ENCODE data around the gene MSH5.
A peak's percentile ranks its signal among the peaks of the same experiment; 100 is the strongest.

The MSH5 gene

DNA sequence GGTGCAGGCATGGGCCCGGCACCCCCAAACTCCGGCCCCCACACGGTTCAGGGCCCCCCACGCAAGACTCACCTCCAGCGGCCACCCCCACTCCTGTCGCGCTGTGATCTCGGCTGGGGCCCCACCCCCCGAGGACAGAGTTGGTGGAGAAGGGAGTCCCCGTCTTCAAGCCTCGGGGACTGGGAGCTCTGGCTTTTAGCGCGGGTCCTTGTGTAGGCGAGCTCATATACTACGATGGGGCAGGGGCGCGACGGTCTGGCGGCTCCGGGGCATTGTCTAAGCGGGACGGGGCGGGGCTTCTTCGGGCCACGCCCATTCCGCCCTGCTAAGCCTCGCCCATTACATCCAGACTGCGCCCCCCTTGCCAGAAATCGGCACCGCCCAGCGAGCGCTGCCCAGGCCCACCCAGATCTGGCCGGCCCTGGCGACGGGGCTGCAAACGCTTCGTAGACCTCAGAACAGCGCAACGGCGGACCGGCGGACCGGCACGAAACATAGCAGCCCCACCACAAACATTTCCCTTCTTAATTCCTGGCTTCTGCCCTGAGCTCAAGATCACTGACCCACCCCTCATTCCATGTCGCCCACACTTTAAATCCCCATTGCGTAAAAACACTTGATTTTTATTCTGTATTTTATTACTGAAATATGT lies 9.7 kb upstream of the MSH5 start:
- peak; percentile 55 for DNase-seq (ENCODE audit: low read depth)

DNA sequence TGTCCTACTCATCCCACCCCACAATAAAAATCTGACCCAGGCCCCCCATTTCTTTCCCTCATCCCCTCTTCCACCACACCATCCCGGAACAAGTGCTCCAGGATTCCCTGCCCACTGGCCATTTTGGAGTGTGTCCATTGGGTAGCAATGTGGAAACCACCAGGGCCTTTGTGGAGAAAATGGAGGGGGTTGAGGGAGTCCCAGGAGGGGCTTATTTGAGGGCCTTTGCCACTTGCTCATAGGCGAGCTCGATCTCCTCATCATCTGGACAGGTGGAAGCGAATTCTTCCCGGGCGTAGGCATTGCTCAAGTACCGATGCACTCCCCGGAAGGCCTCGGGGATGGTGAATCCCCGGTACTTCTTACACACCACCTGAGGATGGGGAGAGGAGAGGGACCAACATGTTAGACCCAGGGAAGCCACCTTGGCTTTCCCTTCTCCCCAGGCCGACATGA lies 9.1 kb upstream of the MSH5 start:
- DNase-seq (ENCODE audit: low read depth) = no peak

DNA sequence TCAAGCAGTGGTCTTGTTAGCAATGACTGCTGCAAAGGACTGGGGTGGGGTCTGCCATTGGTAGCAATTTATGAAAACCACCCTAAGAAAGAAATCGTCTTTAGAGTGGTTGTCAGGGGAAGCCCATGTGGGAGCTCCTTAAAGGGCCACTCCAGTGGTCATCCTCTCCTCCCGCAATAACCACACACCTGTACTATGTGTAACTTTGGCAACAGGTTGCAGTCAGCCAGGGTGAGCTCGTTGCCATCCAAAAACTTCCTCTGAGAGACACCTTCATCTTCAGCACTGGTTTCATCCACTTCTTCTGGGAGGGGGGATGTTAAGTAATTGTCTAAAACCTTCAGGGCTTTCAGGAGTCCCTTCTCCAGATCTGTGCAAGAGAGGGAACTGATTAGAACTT lies 7.8 kb upstream of the MSH5 start:
- no peak for DNase-seq (ENCODE audit: low read depth)

DNA sequence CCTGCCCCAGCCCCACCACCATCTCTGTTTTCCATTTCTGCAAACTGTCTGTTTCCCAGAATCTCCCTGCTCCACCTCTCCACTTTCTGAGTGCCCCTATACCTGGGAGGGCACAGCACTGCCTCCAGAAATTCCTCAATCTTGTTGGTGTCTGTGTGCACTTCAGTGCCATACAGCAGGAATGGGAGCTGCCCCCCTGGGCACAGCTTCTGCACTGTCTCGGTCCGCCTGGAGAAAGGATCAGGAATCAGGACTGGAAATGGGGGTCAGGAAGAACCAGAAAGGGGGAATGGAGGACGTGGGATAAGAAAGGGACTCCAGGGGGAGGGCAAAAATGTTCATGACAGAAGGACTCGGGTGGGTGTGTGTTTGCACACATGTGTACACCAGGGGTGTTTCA lies 6.1 kb upstream of the MSH5 start:
- no peak for DNase-seq (ENCODE audit: low read depth)

DNA sequence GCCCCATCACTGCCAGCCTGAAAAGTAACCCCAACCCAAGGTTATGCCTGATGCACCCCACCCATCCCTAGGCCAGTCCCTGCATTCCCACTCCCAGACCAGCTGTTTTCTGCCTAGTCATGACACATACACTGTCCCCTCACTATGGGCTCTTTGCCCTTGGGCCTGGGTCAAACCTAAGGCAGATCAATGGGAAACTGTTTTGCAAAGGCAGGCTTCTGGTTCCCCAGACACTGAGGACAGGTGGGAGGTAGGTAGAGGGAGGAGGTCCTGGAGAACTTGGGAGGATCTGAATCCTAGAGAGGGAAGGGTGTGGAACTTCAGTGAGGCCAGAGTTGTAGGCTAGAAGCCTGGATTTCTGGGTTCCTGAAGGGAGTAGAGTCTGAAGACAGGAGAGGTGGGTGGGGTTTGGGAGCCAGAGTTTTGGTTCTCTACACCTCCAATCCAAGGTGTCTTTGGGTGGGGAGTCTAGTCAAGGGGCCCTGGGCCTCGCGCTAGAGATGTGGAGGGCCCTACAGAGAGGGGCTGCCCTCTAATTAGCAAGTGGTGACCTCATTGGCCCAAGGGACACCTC lies 5.5 kb upstream of the MSH5 start:
- no peak for DNase-seq (ENCODE audit: low read depth)

DNA sequence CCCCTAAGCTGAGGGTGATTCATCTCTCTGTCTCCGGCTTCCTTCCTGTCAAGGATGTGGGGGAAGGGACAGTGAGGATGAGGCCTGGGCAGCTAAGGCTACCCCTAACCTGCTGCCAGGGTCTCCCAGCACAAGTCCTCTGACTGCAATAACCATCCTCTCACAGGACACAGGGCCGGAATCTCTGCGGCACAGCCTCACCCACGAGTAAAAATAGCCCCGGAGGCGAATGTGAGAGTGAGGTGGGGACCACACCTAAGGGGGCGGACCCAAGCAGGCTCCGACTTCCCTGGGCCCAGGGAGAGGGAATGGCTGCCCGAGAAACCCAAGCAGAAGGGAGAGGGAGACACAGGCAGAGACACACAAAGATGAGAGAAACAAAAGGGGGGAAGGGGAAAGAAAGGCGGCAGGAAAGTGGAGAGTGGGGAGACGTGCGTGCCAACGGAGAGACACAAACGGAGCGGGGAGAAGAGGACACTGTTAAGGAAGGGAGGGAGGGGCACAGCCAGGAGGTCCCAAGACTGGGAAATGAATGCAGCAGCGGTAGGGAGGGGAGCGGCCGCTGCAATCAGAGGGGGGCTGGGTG lies 4.9 kb upstream of the MSH5 start:
- DNase-seq (ENCODE audit: low read depth) = peak; percentile 42

DNA sequence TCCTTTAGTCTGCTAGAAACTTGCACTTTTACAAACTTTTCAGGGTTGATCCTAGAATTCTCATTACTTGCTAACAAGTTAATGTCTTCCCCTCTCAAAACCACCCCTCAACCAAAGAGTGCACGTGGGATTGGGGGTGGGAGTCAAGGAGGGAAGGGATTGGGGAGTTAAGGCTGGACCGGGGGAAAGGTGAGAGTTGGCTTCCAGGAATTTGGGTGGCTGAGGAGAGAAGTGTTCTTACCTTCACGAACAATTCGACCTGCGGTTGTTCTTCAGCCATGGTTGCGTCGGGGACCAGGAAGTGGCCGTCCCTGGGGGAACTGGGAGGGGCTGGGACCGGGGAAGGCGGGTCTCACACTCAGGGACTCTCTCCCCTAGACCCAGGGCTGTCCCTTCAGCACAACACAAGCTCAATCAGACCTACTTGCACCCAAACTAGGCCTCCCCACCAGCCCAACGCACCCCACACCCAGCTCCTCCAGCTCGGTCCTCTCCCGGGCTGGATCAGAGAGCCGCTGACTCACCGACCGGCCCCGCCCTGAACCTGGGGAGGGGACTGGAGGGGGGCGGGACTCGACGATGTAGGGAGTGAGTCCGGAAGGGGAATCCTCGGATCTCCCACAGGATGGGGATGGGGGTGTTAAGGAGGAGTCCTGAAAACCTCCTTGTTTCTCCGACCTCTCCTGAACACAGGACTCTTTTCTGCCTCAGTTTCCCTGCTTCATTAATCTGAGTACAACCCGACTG lies 3.6 kb upstream of the MSH5 start, which contains the start of gene CLIC1:
CLIC1 (minus strand) TSS at position 510 of the 747 bp plus-strand sequence; CDS start at position 280, 230 bp downstream.
- peak; percentile 70 for DNase-seq (ENCODE audit: low read depth)

DNA sequence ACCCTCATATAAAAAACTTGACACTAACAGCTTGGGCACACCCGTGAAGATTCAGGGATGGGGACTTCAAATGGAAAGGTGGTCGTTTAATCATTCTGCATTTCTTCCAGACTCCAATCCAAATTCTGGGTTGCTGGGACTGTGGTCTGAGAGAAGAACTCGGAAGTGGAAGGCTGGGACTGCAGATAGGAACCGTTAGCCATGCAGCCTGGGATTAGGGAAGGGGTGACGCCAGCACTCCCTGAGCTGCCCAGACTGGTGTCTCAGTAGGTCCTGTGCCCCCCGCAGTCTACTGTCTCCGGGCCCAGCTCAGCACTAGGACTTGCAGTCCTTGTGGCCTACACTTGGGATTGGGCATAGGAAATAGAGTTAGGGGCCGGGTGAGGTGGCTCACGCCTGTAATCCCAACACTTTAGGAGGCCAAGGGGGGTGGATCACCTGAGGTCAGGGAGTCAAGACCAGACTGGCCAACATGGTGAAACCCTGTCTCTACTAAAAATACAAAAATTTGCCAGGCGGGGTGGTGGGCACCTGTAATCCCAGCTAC lies 3.0 kb upstream of the MSH5 start:
- DNase-seq (ENCODE audit: low read depth) = no peak

DNA sequence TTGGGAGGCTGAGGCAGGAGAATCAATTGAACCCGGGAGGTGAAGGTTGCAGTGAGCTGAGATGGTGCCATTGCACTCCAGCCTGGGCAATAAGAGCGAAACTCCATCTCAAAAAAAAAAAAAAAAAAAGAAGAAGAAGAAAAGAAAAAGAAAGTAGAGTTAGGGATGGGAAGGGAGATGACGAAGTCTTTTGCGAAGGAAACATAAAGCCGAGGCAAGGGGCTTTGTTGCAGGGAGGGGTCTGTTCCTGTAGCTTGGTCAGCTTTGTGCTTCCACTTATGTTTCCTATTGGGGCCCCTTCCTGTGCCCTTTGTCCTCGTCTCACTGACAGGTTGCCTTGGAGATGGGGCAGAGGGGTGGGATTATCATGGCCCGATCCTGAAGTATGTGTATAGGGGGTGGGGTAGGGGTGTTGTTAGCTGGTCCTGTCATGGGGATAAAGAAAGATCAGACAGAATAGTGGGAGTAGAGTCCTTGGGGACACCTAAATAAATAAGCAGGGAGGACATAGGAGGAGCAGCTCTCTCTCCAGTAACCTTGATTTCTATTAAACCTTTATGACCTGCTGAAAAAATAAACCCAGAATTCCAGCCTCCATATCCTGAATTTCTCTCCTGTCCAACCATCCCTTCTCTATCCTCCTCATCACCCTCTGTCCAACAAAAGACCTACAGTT lies 2.4 kb upstream of the MSH5 start:
- no peak for DNase-seq (ENCODE audit: low read depth)

DNA sequence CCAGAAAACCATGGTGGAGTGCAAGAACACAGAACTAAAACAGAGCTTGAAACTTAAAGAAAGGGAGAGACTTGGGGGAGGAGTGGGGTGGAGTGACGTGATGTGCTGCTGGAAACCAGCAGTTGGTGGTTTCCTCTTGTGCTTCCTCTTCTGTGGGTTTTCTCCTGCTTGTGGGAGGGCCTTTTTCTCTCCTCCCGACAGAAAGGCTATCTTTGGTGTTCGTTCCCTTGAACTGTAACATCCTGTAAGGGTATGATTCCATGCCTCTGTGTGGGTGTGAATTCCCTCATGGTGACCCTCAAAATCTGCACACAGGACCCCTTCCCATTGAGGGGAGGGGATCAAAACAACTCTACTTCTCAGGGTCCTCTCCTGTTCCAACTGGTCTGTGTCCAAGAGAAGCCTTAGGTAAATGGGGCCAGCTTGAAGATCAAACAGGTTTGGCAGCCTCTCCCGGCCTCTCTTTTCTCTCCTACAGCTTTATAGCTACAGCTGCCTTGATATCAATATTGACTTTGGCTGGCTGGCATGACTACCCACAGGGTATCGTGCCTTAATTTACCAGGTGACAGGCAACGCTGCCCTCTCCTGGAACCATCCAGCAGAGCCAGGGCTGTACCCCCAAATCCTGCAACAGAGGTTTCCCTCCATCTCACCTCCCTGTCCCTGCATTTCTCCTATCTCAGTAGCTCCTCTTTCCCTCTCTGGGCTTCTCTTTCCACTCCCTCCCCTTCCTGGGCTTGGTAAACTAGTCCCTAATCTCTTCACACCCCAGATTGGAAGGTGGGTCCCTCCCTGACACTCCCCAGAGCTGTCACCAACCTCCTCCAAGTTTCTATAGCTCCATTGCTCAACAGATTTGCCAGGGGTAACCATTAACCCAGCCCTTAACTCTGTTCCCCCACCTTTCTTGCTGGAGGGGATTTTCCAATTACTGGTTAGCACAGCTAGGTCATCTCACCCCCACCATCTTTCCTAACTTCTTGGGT lies 1.5 kb upstream of the MSH5 start:
- peak; percentile 28 for DNase-seq (ENCODE audit: low read depth)

DNA sequence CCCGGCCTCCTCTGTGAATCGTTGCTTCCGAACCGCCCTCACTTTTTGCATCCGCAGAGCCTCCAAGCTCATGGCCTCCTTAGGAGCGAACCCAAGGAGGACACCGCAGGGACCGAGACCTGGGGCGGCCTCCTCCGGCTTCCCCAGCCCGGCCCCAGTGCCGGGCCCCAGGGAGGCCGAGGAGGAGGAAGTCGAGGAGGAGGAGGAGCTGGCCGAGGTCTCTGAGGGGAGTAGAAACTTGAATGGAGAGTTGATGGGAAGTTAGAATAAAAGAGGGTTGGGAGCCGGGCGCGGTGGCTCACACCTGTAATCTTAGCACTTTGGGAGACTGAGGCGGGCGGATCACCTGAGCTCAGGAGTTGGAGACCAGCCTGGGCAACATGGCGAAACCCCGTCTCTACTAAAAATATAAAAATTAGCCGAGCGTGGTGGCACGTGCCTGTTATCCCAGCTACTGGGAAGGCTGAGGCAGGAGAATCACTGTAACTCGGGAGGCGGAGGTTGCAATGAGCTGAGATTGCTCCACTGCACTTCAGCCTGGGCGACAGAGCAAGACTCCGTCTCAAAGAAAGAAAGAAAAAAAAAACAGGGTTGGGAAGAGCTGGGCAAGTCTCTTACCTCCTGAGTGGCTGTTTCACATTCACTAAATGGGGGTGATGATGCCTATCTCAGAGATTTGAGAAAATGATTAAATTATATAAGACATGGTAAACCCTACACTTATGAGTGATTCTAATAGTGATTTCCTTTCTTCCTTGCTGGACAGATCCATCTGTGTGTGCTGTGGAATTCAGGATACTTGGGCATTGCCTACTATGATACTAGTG lies 805 bp downstream of the MSH5 start:
- DNase-seq (ENCODE audit: low read depth) = no peak

DNA sequence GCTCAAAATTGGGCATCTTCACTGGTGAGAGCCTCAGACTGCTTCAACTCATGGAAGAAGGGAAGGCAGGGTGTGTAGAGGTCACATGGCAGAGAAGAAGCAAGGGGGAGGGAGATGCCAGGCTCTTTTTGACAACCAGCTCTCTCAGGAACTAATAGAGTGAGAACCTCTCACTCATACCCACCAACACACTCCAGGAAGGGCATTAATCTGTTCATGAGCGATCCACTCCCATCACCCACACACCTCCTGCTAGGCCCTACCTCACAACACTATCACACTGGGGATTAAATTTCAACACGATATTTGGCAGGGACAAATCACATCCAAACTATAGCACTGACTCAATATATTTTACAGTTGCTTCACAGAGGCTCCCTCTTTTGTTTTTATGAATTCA lies 2.0 kb downstream of the MSH5 start:
- DNase-seq (ENCODE audit: low read depth) = no peak

DNA sequence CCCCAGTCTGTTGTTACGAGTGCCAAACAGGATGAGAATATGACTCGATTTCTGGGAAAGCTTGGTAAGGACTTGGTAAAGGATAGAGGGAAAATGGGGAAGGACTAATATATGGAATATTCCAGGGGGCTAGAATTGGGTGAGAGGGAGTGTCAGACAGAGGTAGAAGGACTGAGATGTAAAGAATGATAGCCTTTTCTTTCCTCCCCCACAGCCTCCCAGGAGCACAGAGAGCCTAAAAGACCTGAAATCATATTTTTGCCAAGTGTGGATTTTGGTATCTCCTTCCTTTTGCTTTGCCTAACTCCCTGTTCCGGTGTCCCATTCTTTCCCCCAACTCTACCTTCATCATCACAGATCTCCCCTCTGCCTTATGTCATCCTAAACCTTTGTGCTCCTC lies 3.1 kb downstream of the MSH5 start:
- DNase-seq (ENCODE audit: low read depth) = no peak

DNA sequence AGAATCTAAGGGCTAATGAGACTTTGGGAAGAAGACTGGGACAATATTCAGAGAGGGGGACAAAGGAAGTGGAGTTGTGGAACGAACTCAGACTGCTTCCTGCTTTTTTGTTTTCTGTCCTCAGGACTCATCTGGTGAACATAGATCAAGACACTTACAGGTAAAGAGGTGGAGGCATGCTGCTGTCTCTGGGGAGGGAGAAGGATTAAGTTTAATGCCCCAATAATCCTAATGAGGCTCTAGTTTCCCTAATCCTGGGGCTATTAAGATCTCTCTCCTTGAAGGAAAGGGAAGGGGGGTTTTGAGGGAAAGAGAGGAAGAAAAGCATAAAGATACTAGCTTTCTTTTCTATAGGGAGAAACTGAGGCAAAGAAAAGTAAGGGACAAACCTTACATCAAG lies 4.6 kb downstream of the MSH5 start:
- DNase-seq (ENCODE audit: low read depth) = no peak

DNA sequence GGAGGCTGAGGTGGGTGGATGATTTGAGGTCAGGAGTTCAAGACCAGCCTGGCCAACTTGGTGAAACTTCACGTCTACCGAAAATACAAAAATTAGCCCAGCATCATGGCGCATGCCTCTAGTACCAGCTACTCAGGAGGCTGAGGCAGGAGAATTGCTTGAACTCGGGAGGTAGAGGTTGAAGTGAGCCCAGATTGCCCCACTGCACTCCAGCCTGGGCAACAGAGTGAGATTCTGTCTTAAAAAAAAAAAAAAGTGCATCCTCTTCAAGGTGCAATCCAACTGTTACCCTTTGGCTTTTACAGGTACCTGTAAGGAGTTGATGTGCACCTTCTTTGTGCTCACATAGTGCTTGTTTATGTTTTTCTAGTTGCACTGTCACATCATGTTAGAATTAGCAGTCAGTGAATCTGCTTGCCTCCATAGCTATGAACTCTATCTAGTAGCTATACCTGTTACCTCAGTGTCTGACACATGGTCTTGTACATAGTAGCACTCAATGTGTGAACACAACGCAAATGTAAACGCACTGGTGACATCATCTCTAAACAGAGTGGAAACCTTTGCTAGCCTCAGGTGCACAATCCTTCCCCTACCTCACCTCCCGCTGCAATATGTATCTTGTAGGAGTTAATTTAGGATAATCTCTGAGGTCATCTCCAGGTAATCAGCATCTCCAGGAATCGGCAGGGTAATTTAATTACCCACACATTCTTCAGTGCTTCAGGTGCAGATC lies 9.7 kb downstream of the MSH5 start:
- DNase-seq (ENCODE audit: low read depth) = no peak

DNA sequence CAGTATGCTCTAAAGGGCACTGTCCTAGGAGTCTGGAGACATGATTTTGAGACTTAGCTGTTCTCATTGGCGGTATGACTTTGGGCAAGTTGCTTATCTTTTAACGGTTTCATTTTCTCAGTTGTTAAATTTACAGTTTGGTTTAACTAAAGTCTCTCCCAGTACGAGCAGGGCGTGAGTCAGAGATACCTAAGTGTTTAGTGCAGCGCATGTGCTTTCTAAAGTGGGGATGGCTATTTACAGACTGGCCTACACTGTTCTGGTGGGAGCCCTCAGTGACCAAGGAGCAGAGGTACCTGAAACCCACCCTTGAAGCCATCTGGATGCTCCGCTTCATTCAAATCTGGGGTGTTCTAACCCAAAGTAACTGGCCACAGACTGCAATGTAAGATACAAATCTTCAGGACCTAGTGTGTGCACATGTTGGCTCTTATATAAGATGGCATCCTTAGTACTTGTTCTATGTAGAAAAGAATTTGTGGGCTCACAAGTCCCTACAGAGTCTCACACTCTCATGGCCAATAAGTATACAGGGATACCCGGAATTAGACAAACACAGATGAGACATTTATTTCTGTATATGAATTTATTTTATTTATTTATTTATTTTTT lies 10.7 kb downstream of the MSH5 start:
- no peak for DNase-seq (ENCODE audit: low read depth)

DNA sequence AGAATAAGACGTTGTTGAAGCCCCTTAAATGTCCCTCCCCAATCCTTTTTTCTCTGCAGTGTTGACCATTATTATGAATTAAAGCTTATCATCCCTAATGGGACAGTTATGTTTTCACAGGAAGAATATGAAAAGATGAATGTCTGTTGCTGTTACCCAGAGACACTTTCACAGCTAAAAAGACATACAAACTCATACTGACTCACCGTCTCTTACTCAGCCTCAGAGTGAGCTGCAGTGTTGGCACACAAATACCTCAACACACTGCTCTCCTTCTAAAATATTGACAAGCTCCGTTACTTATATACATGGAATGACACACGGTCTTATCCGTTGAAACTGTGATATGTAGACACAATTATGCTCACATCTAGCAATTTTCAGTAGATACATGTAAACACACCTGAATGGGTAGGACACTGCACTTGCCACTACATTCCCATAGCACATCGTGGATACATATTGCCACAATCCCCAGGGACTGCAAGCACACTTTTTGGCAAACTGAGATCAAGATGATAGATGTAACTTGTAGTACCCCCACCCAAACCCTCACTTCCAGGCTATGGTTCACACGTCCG lies 13.0 kb downstream of the MSH5 start:
- DNase-seq (ENCODE audit: low read depth) = no peak

DNA sequence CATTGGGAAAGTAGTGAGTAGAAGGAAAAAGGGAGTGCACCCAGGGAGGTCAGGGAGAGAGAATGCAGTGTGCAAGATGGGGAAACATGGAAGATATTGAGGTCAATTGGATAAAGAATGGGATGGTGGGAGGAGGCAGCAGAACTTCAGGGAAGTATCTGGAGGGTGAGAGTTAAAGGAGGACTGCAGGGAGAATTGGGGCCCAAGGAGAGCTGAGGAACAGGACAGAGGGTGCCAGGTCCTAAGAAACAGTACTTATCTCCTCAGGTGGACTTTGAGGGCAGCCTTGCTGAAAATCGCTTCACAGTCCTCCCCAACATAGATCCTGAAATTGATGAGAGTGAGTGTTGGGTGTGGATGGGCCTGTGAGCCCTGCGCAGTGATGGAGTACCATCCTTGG lies 18.5 kb downstream of the MSH5 start:
- DNase-seq (ENCODE audit: low read depth) = no peak
